Measurements from ENCODE around the gene FBXL7.

- TF ChIP-seq CTCF (conservative IDR thresholded peaks at IDR 0.05; ENCODE audit: low read length) = no peak
- no peak for TF ChIP-seq EZH2phosphoT487 (IDR thresholded peaks at IDR 0.05; ENCODE audit: borderline replicate concordance)
These were observed 274.7 kb downstream of the FBXL7 start for GRCh38 chr5:15774632-15775031.
